ENCODE data around the gene ZFHX3. TPM values are rescaled to one million over a fixed set of nuclear protein-coding genes. Genes with fewer than 3 reads are reported as not detected.
A peak's percentile ranks its signal among the peaks of the same experiment; 100 is the strongest.

The ZFHX3 gene, protein sequence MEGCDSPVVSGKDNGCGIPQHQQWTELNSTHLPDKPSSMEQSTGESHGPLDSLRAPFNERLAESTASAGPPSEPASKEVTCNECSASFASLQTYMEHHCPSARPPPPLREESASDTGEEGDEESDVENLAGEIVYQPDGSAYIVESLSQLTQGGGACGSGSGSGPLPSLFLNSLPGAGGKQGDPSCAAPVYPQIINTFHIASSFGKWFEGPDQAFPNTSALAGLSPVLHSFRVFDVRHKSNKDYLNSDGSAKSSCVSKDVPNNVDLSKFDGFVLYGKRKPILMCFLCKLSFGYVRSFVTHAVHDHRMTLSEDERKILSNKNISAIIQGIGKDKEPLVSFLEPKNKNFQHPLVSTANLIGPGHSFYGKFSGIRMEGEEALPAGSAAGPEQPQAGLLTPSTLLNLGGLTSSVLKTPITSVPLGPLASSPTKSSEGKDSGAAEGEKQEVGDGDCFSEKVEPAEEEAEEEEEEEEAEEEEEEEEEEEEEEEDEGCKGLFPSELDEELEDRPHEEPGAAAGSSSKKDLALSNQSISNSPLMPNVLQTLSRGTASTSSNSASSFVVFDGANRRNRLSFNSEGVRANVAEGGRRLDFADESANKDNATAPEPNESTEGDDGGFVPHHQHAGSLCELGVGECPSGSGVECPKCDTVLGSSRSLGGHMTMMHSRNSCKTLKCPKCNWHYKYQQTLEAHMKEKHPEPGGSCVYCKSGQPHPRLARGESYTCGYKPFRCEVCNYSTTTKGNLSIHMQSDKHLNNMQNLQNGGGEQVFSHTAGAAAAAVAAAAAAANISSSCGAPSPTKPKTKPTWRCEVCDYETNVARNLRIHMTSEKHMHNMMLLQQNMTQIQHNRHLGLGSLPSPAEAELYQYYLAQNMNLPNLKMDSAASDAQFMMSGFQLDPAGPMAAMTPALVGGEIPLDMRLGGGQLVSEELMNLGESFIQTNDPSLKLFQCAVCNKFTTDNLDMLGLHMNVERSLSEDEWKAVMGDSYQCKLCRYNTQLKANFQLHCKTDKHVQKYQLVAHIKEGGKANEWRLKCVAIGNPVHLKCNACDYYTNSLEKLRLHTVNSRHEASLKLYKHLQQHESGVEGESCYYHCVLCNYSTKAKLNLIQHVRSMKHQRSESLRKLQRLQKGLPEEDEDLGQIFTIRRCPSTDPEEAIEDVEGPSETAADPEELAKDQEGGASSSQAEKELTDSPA (N-terminal part only)
- 5.4 and 7.3 TPM in 2 replicates for total RNA-seq
- 4.4 and 4.7 TPM in 2 replicates for polyA plus RNA-seq
- 4.3 and 8.5 TPM in 2 replicates for polyA plus RNA-seq (2012)
- polyA minus RNA-seq (ENCODE audit: low replicate concordance): 21.6 and 25.3 TPM in 2 replicates

DNA sequence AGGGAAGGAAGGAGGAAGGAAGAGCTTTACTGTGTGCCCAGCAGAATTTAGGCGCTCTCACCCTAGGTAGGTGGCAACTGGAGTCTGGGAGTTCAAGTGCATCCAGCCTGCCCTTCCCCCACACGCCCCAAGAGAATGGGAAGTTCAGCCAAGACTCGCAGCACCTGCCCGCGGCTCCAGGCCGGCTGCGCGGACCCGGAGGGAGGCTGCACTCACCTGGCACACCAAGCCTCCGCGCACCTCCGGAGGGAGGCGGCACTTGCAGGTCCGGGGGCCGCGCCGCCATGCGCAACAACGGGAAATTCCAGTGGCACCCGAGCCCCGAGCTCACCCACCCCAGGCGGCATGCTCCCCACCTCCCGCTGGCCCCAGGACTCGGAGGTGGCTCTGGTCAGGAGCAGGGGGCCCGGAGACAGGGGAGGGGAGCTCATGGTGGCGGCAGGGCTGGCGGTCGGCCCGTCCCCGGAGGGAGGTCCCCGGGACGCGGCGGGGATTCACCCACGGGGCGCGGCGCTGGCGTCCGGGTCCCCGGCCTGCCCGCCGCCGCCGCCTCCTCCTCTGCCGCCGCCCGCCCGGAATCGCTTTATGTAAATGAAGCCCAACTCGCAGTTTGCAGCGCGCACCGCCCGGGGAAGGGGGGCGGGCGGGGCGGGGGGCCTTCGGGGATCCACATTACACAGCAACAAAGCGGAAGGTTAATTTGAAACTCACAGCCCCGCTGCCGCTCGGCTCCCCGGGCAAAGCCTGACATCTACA lies at the start of gene ZFHX3:
ZFHX3 (minus strand) TSS at position 593 of the 756 bp plus-strand sequence. CDS start 87,983 bp downstream, outside the sequence.
- H3K9ac ChIP-seq (ENCODE audit: insufficient read depth, low read length): peak within 1 kb of the TSS; percentile 83
- TF ChIP-seq EZH2 (IDR thresholded peaks at IDR 0.05; ENCODE audit: low read length, missing control alignments): no peak
- TF ChIP-seq, protein P1, sequence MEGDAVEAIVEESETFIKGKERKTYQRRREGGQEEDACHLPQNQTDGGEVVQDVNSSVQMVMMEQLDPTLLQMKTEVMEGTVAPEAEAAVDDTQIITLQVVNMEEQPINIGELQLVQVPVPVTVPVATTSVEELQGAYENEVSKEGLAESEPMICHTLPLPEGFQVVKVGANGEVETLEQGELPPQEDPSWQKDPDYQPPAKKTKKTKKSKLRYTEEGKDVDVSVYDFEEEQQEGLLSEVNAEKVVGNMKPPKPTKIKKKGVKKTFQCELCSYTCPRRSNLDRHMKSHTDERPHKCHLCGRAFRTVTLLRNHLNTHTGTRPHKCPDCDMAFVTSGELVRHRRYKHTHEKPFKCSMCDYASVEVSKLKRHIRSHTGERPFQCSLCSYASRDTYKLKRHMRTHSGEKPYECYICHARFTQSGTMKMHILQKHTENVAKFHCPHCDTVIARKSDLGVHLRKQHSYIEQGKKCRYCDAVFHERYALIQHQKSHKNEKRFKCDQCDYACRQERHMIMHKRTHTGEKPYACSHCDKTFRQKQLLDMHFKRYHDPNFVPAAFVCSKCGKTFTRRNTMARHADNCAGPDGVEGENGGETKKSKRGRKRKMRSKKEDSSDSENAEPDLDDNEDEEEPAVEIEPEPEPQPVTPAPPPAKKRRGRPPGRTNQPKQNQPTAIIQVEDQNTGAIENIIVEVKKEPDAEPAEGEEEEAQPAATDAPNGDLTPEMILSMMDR (conservative IDR thresholded peaks at IDR 0.05 in 1 of 2, IDR thresholded peaks at IDR 0.05 in 1 of 2; ENCODE audit: low read depth in 1 of 2, low read length in 2 of 2): peak in 1 of 2 donors; percentile 10
- H2AFZ ChIP-seq (ENCODE audit: low read length): no peak within 1 kb of the TSS
- no peaks in the 10 kb centered on the region for H3K9me3 ChIP-seq (ENCODE audit: control insufficient read depth, insufficient read depth, low read depth, low read length)
- peak within 1 kb of the TSS; percentile 69 to 81 (median 76) for H3K4me3 ChIP-seq (replicated peaks in 1 of 4; ENCODE audit: control extremely low read depth in 1 of 4, insufficient read depth in 1 of 4, low read depth in 3 of 4, low read length in 4 of 4)
- peaks cover 91% of the 10 kb centered on the region for H3K79me2 ChIP-seq (ENCODE audit: control insufficient read depth, insufficient read depth, low read length)
- H3K36me3 ChIP-seq (ENCODE audit: control insufficient read depth, insufficient read depth, low read length): no peaks in the 10 kb centered on the region
- H3K27ac ChIP-seq (ENCODE audit: insufficient read depth, low read length): peak within 1 kb of the TSS; percentile 70
- H4K20me1 ChIP-seq (ENCODE audit: control insufficient read depth, extremely low read depth, insufficient read depth, low read length): no peaks in the 10 kb centered on the region
- peaks cover 43% of the 10 kb centered on the region for H3K4me1 ChIP-seq (ENCODE audit: control insufficient read depth, extremely low read depth, insufficient read depth, low read length)
- DNase-seq (ENCODE audit: low read depth in 2 of 2): peak; percentile 66 to 68
- H3K4me2 ChIP-seq (ENCODE audit: extremely low read depth, insufficient read depth, low read length): peak within 1 kb of the TSS; percentile 88
- no peaks in the 10 kb centered on the region for H3K27me3 ChIP-seq (ENCODE audit: control insufficient read depth, insufficient read depth, low read length)

DNA sequence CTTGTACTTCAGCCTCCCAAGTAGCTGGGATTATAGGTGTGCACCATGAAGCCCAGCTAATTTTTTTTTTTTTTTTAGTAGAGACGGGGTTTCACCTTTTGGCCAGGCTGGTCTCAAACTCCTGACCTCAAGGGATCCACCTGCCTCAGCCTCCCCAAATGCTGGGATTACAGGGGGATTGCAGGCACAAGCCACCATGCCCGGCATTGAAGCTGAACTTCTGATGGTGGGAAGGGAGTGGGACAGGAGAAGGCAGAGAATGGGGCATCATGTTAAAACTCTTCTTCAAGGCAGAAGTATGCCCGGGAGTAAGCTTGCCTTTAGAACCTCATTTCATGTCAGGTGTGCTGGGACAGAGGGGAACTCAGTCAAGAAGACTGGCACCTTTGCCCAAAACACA lies 48.6 kb upstream of the ZFHX3 start:
- TF ChIP-seq, protein P1 (conservative IDR thresholded peaks at IDR 0.05 in 1 of 2, IDR thresholded peaks at IDR 0.05 in 1 of 2; ENCODE audit: low read depth in 1 of 2, low read length in 2 of 2): no peak
- no peak for TF ChIP-seq EZH2 (IDR thresholded peaks at IDR 0.05; ENCODE audit: low read length, missing control alignments)
- Histone ChIP-seq H3K79me2 (ENCODE audit: control insufficient read depth, insufficient read depth, low read length) (no peaks in the 10 kb centered on the region), H3K27ac (ENCODE audit: insufficient read depth, low read length) (no peak overlapping the region), H4K20me1 (ENCODE audit: control insufficient read depth, extremely low read depth, insufficient read depth, low read length) (no peaks in the 10 kb centered on the region), H3K4me2 (ENCODE audit: extremely low read depth, insufficient read depth, low read length) (no peak overlapping the region), H3K4me1 (ENCODE audit: control insufficient read depth, extremely low read depth, insufficient read depth, low read length) (peaks cover 9% of the 10 kb centered on the region), H2AFZ (ENCODE audit: low read length) (no peak overlapping the region), H3K9ac (ENCODE audit: insufficient read depth, low read length) (no peak overlapping the region), H3K36me3 (ENCODE audit: control insufficient read depth, insufficient read depth, low read length) (no peaks in the 10 kb centered on the region), H3K9me3 (ENCODE audit: control insufficient read depth, insufficient read depth, low read depth, low read length) (no peaks in the 10 kb centered on the region), H3K4me3 (replicated peaks in 1 of 4; ENCODE audit: control extremely low read depth in 1 of 4, insufficient read depth in 1 of 4, low read depth in 3 of 4, low read length in 4 of 4) (no peak overlapping the region), H3K27me3 (ENCODE audit: control insufficient read depth, insufficient read depth, low read length) (no peaks in the 10 kb centered on the region)
- no peak for DNase-seq (ENCODE audit: low read depth in 2 of 2)

Measured in fibroblast of lung (primary cell).